HL-60 (cell line): ENCODE results near the gene UGGT1.

ENCODE experiments used
- GABPA ChIP-seq: IDR thresholded peaks from 2 replicates; pipeline ENCODE4 v1.6.1; 2012; ENCODE audit warnings: low read depth
- POLR2AphosphoS5 ChIP-seq: IDR thresholded peaks from 2 replicates; pipeline ENCODE4 v1.6.1; 2012; ENCODE audit warnings: low read depth
- REST ChIP-seq: IDR thresholded peaks from 2 replicates; pipeline ENCODE4 v1.6.1; 2012; ENCODE audit warnings: low read depth; ENCODE audit not compliant: insufficient replicate concordance
- TF ChIP-seq, protein P1 (sequence below): IDR thresholded peaks from one replicate; pipeline ENCODE4 v1.5.1; 2011; ENCODE audit warnings: low read length, control low read depth, inconsistent platforms; ENCODE audit not compliant: insufficient read depth

- TF ChIP-seq, protein P1, sequence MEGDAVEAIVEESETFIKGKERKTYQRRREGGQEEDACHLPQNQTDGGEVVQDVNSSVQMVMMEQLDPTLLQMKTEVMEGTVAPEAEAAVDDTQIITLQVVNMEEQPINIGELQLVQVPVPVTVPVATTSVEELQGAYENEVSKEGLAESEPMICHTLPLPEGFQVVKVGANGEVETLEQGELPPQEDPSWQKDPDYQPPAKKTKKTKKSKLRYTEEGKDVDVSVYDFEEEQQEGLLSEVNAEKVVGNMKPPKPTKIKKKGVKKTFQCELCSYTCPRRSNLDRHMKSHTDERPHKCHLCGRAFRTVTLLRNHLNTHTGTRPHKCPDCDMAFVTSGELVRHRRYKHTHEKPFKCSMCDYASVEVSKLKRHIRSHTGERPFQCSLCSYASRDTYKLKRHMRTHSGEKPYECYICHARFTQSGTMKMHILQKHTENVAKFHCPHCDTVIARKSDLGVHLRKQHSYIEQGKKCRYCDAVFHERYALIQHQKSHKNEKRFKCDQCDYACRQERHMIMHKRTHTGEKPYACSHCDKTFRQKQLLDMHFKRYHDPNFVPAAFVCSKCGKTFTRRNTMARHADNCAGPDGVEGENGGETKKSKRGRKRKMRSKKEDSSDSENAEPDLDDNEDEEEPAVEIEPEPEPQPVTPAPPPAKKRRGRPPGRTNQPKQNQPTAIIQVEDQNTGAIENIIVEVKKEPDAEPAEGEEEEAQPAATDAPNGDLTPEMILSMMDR: no peak
- TF ChIP-seq GABPA (no peak), POLR2AphosphoS5 (no peak), REST (no peak)
Measured at GRCh38 chr2:128241896-128242295, 150.9 kb downstream of the UGGT1 start.
